ENCODE data around the gene RPTN.

RPTN gene

GRCh38 chr1:152159144-152159543 lies at the start of gene RPTN:
RPTN (minus strand) TSS chr1:152159228; CDS start chr1:152157889, 1,339 bp downstream.
- no peak for FAIRE-seq
- DNase-seq (ENCODE audit: low spot score) = no peak

- FAIRE-seq (no peak), DNase-seq (ENCODE audit: low spot score) (no peak)
These were observed 40.0 kb upstream of the RPTN start for GRCh38 chr1:152198982-152199381.

GRCh38 chr1:152197361-152197941 lies 38.4 kb upstream of the RPTN start:
- FAIRE-seq (no peak), DNase-seq (ENCODE audit: low spot score) (no peak)

- DNase-seq (ENCODE audit: low spot score) (no peak), FAIRE-seq (no peak)
These were observed 32.7 kb upstream of the RPTN start for GRCh38 chr1:152191711-152192110.

- FAIRE-seq (no peak), DNase-seq (ENCODE audit: low spot score) (no peak)
These were observed 32.2 kb upstream of the RPTN start for GRCh38 chr1:152191260-152191659.

- DNase-seq (ENCODE audit: low spot score) (no peak), FAIRE-seq (no peak)
These were observed 31.6 kb upstream of the RPTN start for GRCh38 chr1:152190589-152190988.

- DNase-seq (ENCODE audit: low spot score) (peak; percentile 59), FAIRE-seq (peak; percentile 5)
These were observed 30.8 kb upstream of the RPTN start for GRCh38 chr1:152189657-152190442.

- peak; percentile 35 for DNase-seq (ENCODE audit: low spot score)
- FAIRE-seq = no peak
These were observed 29.9 kb upstream of the RPTN start for GRCh38 chr1:152188673-152189591.

- DNase-seq (ENCODE audit: low spot score) (peak; percentile 35), FAIRE-seq (no peak)
These were observed 27.7 kb upstream of the RPTN start for GRCh38 chr1:152186556-152187285.

- FAIRE-seq (peak; percentile 61), DNase-seq (ENCODE audit: low spot score) (peak; percentile 75)
These were observed 26.7 kb upstream of the RPTN start for GRCh38 chr1:152185544-152186391.

- peak; percentile 88 for DNase-seq (ENCODE audit: low spot score)
- peak; percentile 89 for FAIRE-seq
These were observed 23.9 kb upstream of the RPTN start for GRCh38 chr1:152182944-152183361.

GRCh38 chr1:152182431-152182830 lies 23.4 kb upstream of the RPTN start:
- FAIRE-seq (no peak), DNase-seq (ENCODE audit: low spot score) (no peak)

- DNase-seq (ENCODE audit: low spot score) (no peak), FAIRE-seq (no peak)
These were observed 20.5 kb upstream of the RPTN start for GRCh38 chr1:152179566-152179965.

- DNase-seq (ENCODE audit: low spot score) = no peak
- no peak for FAIRE-seq
These were observed 11.4 kb upstream of the RPTN start for GRCh38 chr1:152170287-152170905.

- DNase-seq (ENCODE audit: low spot score) (no peak), FAIRE-seq (no peak)
These were observed 10.5 kb upstream of the RPTN start for GRCh38 chr1:152169366-152170025.

GRCh38 chr1:152168535-152168868 lies 9.5 kb upstream of the RPTN start:
- DNase-seq (ENCODE audit: low spot score) (no peak), FAIRE-seq (no peak)

GRCh38 chr1:152167835-152168534 lies 9.0 kb upstream of the RPTN start:
- FAIRE-seq (peak; percentile 93), DNase-seq (ENCODE audit: low spot score) (peak; percentile 96)

- FAIRE-seq (no peak), DNase-seq (ENCODE audit: low spot score) (no peak)
These were observed 7.9 kb upstream of the RPTN start for GRCh38 chr1:152166966-152167365.

Data from RCC 7860 (cell line).